Ishikawa (cell line): ENCODE data around the gene ARHGEF5.

Experiments
- CEBPB ChIP-seq: IDR thresholded peaks from 2 replicates; pipeline ENCODE4 v1.6.1; 2012
- CREB1 ChIP-seq: IDR thresholded peaks from 2 replicates; pipeline ENCODE4 v1.6.1; 2012; ENCODE audit warnings: low read depth
- EGR1 ChIP-seq: IDR thresholded peaks from 2 replicates; pipeline ENCODE4 v1.6.1; 2012
- EP300 ChIP-seq: IDR thresholded peaks from 2 replicates; pipeline ENCODE4 v1.6.1; 2012; ENCODE audit warnings: borderline replicate concordance
- FOXM1 ChIP-seq: IDR thresholded peaks from 2 replicates; pipeline ENCODE4 v1.6.1; 2012; ENCODE audit warnings: low read depth, borderline replicate concordance
- MAX ChIP-seq: IDR thresholded peaks from 2 replicates; pipeline ENCODE4 v1.6.1; 2012
- NFIC ChIP-seq: IDR thresholded peaks from 2 replicates; pipeline ENCODE4 v1.6.1; 2012
- RAD21 ChIP-seq: IDR thresholded peaks from 2 replicates; pipeline ENCODE4 v1.6.1; 2012; ENCODE audit warnings: low read depth
- REST ChIP-seq: IDR thresholded peaks from 2 replicates; pipeline ENCODE4 v1.6.1; 2012; ENCODE audit warnings: low read depth, mild to moderate bottlenecking
- TAF1 ChIP-seq: IDR thresholded peaks from 2 replicates; pipeline ENCODE4 v1.6.1; 2012; ENCODE audit warnings: low read depth, mild to moderate bottlenecking
- TCF12 ChIP-seq: IDR thresholded peaks from 2 replicates; pipeline ENCODE4 v1.6.1; 2012; ENCODE audit warnings: low read depth
- TEAD4 ChIP-seq: IDR thresholded peaks from 2 replicates; pipeline ENCODE4 v1.6.1; 2012
- USF1 ChIP-seq: IDR thresholded peaks from 2 replicates; pipeline ENCODE4 v1.6.1; 2012
- YY1 ChIP-seq: IDR thresholded peaks from 2 replicates; pipeline ENCODE4 v1.6.1; 2012; ENCODE audit warnings: low read depth
- ZBTB7A ChIP-seq: IDR thresholded peaks from 2 replicates; pipeline ENCODE4 v1.6.1; 2012; ENCODE audit warnings: low read depth

ARHGEF5 gene

GRCh38 chr7:144407266-144407931, 52.2 kb downstream of the ARHGEF5 start:
- TF ChIP-seq REST (no peak), YY1 (no peak)

- TF ChIP-seq FOXM1: no peak
- TF ChIP-seq EP300: no peak
- TF ChIP-seq TAF1: no peak
- no peak for TF ChIP-seq MAX
- TF ChIP-seq CREB1: no peak
- no peak for TF ChIP-seq TEAD4
These were observed 52.9 kb downstream of the ARHGEF5 start for GRCh38 chr7:144408121-144408520.

- TF ChIP-seq USF1 (no peak), EP300 (no peak)
These were observed 55.2 kb downstream of the ARHGEF5 start for GRCh38 chr7:144410441-144410840.

- TF ChIP-seq TAF1 (no peak), CREB1 (no peak), ZBTB7A (no peak), MAX (no peak), FOXM1 (no peak), EGR1 (no peak), REST (no peak), RAD21 (no peak), CEBPB (no peak), EP300 (no peak), NFIC (no peak), TEAD4 (no peak), TCF12 (no peak), USF1 (no peak), YY1 (no peak)
These were observed 59.6 kb downstream of the ARHGEF5 start for GRCh38 chr7:144414815-144415214.

- TF ChIP-seq FOXM1 (no peak), CEBPB (no peak), YY1 (no peak), EGR1 (no peak), USF1 (no peak), NFIC (no peak), TAF1 (no peak), REST (no peak), RAD21 (no peak), EP300 (no peak), TCF12 (no peak), ZBTB7A (no peak), MAX (no peak), CREB1 (no peak), TEAD4 (no peak)
These were observed 60.7 kb downstream of the ARHGEF5 start for GRCh38 chr7:144415858-144416257.
